Astrocyte (in vitro differentiated cells and primary cell): Measurements from ENCODE around the gene KHDC3L.

Experiments used
- CTCF ChIP-seq: IDR thresholded peaks from 2 replicates; pipeline ENCODE4 v1.5.1; 2011; ENCODE audit warnings: low read depth, mild to moderate bottlenecking, inconsistent platforms, low read length, moderate library complexity; ENCODE audit not compliant: insufficient read depth
- EZH2 ChIP-seq: IDR thresholded peaks from 2 replicates; pipeline ENCODE4 v1.6.1; 2012; ENCODE audit warnings: mild to moderate bottlenecking, low read length, inconsistent platforms; ENCODE audit not compliant: insufficient read depth

DNA sequence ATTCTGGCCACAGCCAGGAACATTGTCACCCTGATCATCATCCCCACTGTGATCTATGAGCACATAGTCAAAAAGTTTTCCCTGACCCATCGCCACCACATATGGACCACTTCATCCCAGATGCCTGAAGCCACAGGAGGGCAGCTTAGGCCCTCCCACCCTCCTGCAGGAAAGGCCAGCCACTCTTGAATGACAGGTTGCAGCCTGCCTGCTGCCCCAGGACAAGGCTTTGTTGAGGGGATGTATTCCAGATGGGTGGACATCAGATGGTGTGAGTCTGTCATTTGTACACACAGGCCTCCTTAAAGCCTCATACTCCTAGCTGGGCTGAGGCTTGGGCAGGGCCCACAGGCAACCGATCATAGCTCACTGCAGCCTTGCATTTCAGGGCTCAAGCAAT lies 39.1 kb upstream of the KHDC3L start:
- TF ChIP-seq CTCF: no peak
- no peak for TF ChIP-seq EZH2
